GM23338 (cell line): ENCODE results near the gene GCN1. TPM values are rescaled to one million over a fixed set of nuclear protein-coding genes. Genes with fewer than 3 reads are reported as not detected.

Experiments
- ATAC-seq: fragments of 200-7000 bp; cut with Tn5 transposase; 3 replicates; pipeline ENCODE4 v1.9.1; 2020
- DNase-seq: peaks from one replicate; pipeline ENCODE4 v3.0.0-alpha.2; 2015; ENCODE audit warnings: low spot score
- H2AFZ ChIP-seq: fragments of 200-600 bp; sonication (generic); 2 replicates; pipeline ENCODE4 v1.8.0; 2016; ENCODE audit warnings: antibody characterized with exemption, mild to moderate bottlenecking, moderate library complexity
- H3F3A ChIP-seq: fragments of 200-600 bp; sonication (generic); replicated peaks from 2 replicates; pipeline ENCODE4 v1.8.0; 2017; ENCODE audit warnings: antibody characterized with exemption, mixed run types, low read depth
- H3K27ac ChIP-seq: fragments of 200-600 bp; sonication (generic); 2 replicates; pipeline ENCODE4 v1.6.1; 2016; ENCODE audit warnings: low read depth
- H3K27me3 ChIP-seq: fragments of 200-600 bp; sonication (generic); 2 replicates; pipeline ENCODE4 v1.8.0; 2016; ENCODE audit warnings: mild to moderate bottlenecking, mixed run types, moderate library complexity; ENCODE audit not compliant: insufficient read depth
- H3K36me3 ChIP-seq: fragments of 200-600 bp; sonication (generic); 2 replicates; pipeline ENCODE4 v1.8.0; 2016; ENCODE audit warnings: mild to moderate bottlenecking; ENCODE audit not compliant: insufficient read depth
- H3K4me1 ChIP-seq: fragments of 200-600 bp; sonication (generic); 2 replicates; pipeline ENCODE4 v1.8.0; 2016; ENCODE audit warnings: mild to moderate bottlenecking, moderate library complexity; ENCODE audit not compliant: insufficient read depth
- H3K4me2 ChIP-seq: fragments of 200-600 bp; sonication (generic); 2 replicates; pipeline ENCODE4 v1.7.1; 2017; ENCODE audit warnings: mixed run types
- H3K4me3 ChIP-seq: fragments of 200-600 bp; sonication (generic); 2 replicates; pipeline ENCODE4 v1.6.1; 2016; ENCODE audit warnings: mixed run types
- H3K79me2 ChIP-seq: fragments of 200-600 bp; sonication (generic); replicated peaks from 2 replicates; pipeline ENCODE4 v1.8.0; 2017; ENCODE audit warnings: mild to moderate bottlenecking; ENCODE audit not compliant: insufficient read depth
- H3K9me2 ChIP-seq: fragments of 200-600 bp; sonication (generic); 2 replicates; pipeline ENCODE4 v1.8.0; 2017; ENCODE audit not compliant: insufficient read depth
- H4K20me1 ChIP-seq: fragments of 200-600 bp; sonication (generic); replicated peaks from 2 replicates; pipeline ENCODE4 v1.8.0; 2017; ENCODE audit warnings: mild to moderate bottlenecking; ENCODE audit not compliant: insufficient read depth
- H3K27ac Mint-ChIP-seq: 2 replicates; pipeline ENCODE4 v1.8.0; 2020; ENCODE audit warnings: inconsistent platforms, mild to moderate bottlenecking, moderate library complexity, mixed read lengths
- H3K27me3 Mint-ChIP-seq: 3 replicates; pipeline ENCODE4 v1.8.0; 2022; ENCODE audit warnings: low read depth, mild to moderate bottlenecking, moderate library complexity, mixed read lengths, inconsistent platforms; ENCODE audit not compliant: insufficient read depth, poor library complexity
- H3K36me3 Mint-ChIP-seq: 3 replicates; pipeline ENCODE4 v1.8.0; 2021; ENCODE audit warnings: low read depth, mild to moderate bottlenecking, inconsistent platforms, moderate library complexity, mixed read lengths
- H3K4me1 Mint-ChIP-seq: 3 replicates; pipeline ENCODE4 v1.8.0; 2020; ENCODE audit warnings: mild to moderate bottlenecking, inconsistent platforms, mixed read lengths
- H3K4me3 Mint-ChIP-seq: 3 replicates; pipeline ENCODE4 v1.8.0; 2021; ENCODE audit warnings: moderate library complexity, mild to moderate bottlenecking, inconsistent platforms, mixed read lengths
- H3K9me3 Mint-ChIP-seq: 3 replicates; pipeline ENCODE4 v1.8.0; 2020; ENCODE audit warnings: moderate library complexity, mild to moderate bottlenecking, inconsistent platforms, mixed read lengths
- CREB1 ChIP-seq: fragments of 250-450 bp; sonication (Bioruptor Pico); IDR thresholded peaks from 2 replicates; pipeline ENCODE4 v1.5.0; 2020; ENCODE audit warnings: low read depth, mild to moderate bottlenecking, moderate library complexity
- EZH2phosphoT487 ChIP-seq: fragments of 200-600 bp; sonication (generic); IDR thresholded peaks from one replicate; pipeline ENCODE4 v1.8.1; 2018; ENCODE audit warnings: antibody characterized with exemption; ENCODE audit not compliant: unreplicated experiment
- POLR2AphosphoS5 ChIP-seq: IDR thresholded peaks from 2 replicates; pipeline ENCODE4 v1.6.1; 2016; ENCODE audit warnings: antibody characterized with exemption, low read depth
- STAT1 ChIP-seq: IDR thresholded peaks from one replicate; pipeline ENCODE4 v1.6.1; 2016; ENCODE audit warnings: antibody characterized with exemption; ENCODE audit not compliant: unreplicated experiment
- ZNF114 ChIP-seq: fragments of 250-450 bp; sonication (Bioruptor Pico); IDR thresholded peaks from 2 replicates; pipeline ENCODE4 v1.5.0; 2020; ENCODE audit warnings: mild to moderate bottlenecking, moderate library complexity
- polyA plus RNA-seq: library from polyadenylated mRNA; unstranded; fragments of >200 nt; fragmentation: Nextera tagmentation; extraction: Ambion mirVana; gene quantifications from 2 replicates; pipeline ENCODE4 v1.2.1, GENCODE V29; 2016
- total RNA-seq: library from RNA; depleted of rRNA; stranded (reverse); fragments of >200 nt; shearing (Covaris generic); gene quantifications from 2 replicates; pipeline ENCODE4 v1.2.3, GENCODE V29; 2014
- TF ChIP-seq, protein P1 (sequence below), 2 experiments: fragments of 200-600 bp in 1 of 2; sonication (generic) in 1 of 2; conservative IDR thresholded peaks; 2 replicates each; pipeline versions ENCODE4 v1.5.1 to v1.6.1; 2016 to 2017; ENCODE audit warnings: antibody characterized with exemption in 2 of 2, low read depth in 2 of 2, mild to moderate bottlenecking in 2 of 2, moderate library complexity in 1 of 2
- TF ChIP-seq, protein P2 (sequence below): IDR thresholded peaks from one replicate; pipeline ENCODE4 v1.6.1; 2018; ENCODE audit warnings: antibody characterized with exemption; ENCODE audit not compliant: unreplicated experiment
- TF ChIP-seq, protein P3 (sequence below): IDR thresholded peaks from 2 replicates; pipeline ENCODE4 v1.6.1; 2016; ENCODE audit warnings: antibody characterized with exemption
- TF ChIP-seq, protein P4 (sequence below): fragments of 250-450 bp; sonication (Bioruptor Pico); IDR thresholded peaks from 2 replicates; pipeline ENCODE4 v1.5.0; 2020; ENCODE audit warnings: mild to moderate bottlenecking, moderate library complexity

GCN1 gene
- total and polyA plus RNA-seq, 2 experiments from 2014 or later = 18.0 to 177 TPM

DNA sequence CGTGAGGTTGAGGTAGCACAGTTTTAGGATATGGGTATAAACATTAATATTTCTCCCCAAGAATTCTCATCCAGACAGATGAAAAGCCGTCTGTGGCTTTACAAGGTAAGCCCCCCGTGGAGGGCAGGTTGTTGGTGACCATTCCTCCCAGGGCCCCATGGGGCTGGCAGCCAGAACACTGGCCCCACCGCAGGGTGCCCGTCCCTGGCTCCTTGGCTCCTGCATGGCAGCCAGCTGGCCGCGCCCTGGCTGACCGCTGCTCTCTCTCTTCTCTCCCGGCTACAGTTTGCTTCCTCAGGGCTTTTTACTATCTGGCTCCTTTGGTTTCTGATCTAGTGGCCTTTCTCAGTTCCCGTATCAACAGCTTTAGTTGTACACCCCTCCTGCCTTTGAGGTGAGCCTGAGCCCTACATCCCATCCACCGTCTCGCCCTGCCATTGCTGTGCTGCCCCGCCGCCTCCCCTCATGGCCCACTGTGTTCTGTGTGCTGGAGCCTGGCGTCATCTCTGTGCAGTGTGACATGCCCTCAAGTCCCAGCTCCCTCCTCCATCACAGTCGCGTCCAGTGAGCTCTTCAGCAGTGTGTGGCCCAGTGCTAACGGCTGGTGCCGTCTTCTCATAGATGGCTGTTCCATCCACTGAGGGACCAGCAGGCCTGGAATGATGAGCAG lies 103.8 kb downstream of the GCN1 start:
- Histone ChIP-seq H3K4me2 (no peak overlapping the region), H3K4me3 (no peak overlapping the region), H3K4me1 (peaks cover 44% of the 10 kb centered on the region), H3F3A (peaks cover 28% of the 10 kb centered on the region), H4K20me1 (no peaks in the 10 kb centered on the region), H3K36me3 (no peaks in the 10 kb centered on the region), H2AFZ (no peak overlapping the region), H3K27me3 (no peaks in the 10 kb centered on the region), H3K79me2 (no peaks in the 10 kb centered on the region), H3K27ac (no peak overlapping the region), H3K9me2 (no peaks in the 10 kb centered on the region)
- peaks cover 19% of the 10 kb centered on the region for H3K36me3 Mint-ChIP-seq
- H3K27me3 Mint-ChIP-seq = peaks cover 19% of the 10 kb centered on the region
- H3K9me3 Mint-ChIP-seq = no peaks in the 10 kb centered on the region; the same call in 2 of the 3 replicates
- DNase-seq (no peak), ATAC-seq (no peak)
- TF ChIP-seq EZH2phosphoT487 (no peak), POLR2AphosphoS5 (no peak), CREB1 (no peak), STAT1 (no peak), ZNF114 (no peak)
- TF ChIP-seq, protein P1, sequence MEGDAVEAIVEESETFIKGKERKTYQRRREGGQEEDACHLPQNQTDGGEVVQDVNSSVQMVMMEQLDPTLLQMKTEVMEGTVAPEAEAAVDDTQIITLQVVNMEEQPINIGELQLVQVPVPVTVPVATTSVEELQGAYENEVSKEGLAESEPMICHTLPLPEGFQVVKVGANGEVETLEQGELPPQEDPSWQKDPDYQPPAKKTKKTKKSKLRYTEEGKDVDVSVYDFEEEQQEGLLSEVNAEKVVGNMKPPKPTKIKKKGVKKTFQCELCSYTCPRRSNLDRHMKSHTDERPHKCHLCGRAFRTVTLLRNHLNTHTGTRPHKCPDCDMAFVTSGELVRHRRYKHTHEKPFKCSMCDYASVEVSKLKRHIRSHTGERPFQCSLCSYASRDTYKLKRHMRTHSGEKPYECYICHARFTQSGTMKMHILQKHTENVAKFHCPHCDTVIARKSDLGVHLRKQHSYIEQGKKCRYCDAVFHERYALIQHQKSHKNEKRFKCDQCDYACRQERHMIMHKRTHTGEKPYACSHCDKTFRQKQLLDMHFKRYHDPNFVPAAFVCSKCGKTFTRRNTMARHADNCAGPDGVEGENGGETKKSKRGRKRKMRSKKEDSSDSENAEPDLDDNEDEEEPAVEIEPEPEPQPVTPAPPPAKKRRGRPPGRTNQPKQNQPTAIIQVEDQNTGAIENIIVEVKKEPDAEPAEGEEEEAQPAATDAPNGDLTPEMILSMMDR (conservative IDR thresholded peaks at IDR 0.05; ENCODE audit: low read depth in 2 of 2) = no peak
- TF ChIP-seq, protein P2, sequence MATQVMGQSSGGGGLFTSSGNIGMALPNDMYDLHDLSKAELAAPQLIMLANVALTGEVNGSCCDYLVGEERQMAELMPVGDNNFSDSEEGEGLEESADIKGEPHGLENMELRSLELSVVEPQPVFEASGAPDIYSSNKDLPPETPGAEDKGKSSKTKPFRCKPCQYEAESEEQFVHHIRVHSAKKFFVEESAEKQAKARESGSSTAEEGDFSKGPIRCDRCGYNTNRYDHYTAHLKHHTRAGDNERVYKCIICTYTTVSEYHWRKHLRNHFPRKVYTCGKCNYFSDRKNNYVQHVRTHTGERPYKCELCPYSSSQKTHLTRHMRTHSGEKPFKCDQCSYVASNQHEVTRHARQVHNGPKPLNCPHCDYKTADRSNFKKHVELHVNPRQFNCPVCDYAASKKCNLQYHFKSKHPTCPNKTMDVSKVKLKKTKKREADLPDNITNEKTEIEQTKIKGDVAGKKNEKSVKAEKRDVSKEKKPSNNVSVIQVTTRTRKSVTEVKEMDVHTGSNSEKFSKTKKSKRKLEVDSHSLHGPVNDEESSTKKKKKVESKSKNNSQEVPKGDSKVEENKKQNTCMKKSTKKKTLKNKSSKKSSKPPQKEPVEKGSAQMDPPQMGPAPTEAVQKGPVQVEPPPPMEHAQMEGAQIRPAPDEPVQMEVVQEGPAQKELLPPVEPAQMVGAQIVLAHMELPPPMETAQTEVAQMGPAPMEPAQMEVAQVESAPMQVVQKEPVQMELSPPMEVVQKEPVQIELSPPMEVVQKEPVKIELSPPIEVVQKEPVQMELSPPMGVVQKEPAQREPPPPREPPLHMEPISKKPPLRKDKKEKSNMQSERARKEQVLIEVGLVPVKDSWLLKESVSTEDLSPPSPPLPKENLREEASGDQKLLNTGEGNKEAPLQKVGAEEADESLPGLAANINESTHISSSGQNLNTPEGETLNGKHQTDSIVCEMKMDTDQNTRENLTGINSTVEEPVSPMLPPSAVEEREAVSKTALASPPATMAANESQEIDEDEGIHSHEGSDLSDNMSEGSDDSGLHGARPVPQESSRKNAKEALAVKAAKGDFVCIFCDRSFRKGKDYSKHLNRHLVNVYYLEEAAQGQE = no peak
- TF ChIP-seq, protein P3, sequence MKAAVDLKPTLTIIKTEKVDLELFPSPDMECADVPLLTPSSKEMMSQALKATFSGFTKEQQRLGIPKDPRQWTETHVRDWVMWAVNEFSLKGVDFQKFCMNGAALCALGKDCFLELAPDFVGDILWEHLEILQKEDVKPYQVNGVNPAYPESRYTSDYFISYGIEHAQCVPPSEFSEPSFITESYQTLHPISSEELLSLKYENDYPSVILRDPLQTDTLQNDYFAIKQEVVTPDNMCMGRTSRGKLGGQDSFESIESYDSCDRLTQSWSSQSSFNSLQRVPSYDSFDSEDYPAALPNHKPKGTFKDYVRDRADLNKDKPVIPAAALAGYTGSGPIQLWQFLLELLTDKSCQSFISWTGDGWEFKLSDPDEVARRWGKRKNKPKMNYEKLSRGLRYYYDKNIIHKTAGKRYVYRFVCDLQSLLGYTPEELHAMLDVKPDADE = no peak
- TF ChIP-seq, protein P4, sequence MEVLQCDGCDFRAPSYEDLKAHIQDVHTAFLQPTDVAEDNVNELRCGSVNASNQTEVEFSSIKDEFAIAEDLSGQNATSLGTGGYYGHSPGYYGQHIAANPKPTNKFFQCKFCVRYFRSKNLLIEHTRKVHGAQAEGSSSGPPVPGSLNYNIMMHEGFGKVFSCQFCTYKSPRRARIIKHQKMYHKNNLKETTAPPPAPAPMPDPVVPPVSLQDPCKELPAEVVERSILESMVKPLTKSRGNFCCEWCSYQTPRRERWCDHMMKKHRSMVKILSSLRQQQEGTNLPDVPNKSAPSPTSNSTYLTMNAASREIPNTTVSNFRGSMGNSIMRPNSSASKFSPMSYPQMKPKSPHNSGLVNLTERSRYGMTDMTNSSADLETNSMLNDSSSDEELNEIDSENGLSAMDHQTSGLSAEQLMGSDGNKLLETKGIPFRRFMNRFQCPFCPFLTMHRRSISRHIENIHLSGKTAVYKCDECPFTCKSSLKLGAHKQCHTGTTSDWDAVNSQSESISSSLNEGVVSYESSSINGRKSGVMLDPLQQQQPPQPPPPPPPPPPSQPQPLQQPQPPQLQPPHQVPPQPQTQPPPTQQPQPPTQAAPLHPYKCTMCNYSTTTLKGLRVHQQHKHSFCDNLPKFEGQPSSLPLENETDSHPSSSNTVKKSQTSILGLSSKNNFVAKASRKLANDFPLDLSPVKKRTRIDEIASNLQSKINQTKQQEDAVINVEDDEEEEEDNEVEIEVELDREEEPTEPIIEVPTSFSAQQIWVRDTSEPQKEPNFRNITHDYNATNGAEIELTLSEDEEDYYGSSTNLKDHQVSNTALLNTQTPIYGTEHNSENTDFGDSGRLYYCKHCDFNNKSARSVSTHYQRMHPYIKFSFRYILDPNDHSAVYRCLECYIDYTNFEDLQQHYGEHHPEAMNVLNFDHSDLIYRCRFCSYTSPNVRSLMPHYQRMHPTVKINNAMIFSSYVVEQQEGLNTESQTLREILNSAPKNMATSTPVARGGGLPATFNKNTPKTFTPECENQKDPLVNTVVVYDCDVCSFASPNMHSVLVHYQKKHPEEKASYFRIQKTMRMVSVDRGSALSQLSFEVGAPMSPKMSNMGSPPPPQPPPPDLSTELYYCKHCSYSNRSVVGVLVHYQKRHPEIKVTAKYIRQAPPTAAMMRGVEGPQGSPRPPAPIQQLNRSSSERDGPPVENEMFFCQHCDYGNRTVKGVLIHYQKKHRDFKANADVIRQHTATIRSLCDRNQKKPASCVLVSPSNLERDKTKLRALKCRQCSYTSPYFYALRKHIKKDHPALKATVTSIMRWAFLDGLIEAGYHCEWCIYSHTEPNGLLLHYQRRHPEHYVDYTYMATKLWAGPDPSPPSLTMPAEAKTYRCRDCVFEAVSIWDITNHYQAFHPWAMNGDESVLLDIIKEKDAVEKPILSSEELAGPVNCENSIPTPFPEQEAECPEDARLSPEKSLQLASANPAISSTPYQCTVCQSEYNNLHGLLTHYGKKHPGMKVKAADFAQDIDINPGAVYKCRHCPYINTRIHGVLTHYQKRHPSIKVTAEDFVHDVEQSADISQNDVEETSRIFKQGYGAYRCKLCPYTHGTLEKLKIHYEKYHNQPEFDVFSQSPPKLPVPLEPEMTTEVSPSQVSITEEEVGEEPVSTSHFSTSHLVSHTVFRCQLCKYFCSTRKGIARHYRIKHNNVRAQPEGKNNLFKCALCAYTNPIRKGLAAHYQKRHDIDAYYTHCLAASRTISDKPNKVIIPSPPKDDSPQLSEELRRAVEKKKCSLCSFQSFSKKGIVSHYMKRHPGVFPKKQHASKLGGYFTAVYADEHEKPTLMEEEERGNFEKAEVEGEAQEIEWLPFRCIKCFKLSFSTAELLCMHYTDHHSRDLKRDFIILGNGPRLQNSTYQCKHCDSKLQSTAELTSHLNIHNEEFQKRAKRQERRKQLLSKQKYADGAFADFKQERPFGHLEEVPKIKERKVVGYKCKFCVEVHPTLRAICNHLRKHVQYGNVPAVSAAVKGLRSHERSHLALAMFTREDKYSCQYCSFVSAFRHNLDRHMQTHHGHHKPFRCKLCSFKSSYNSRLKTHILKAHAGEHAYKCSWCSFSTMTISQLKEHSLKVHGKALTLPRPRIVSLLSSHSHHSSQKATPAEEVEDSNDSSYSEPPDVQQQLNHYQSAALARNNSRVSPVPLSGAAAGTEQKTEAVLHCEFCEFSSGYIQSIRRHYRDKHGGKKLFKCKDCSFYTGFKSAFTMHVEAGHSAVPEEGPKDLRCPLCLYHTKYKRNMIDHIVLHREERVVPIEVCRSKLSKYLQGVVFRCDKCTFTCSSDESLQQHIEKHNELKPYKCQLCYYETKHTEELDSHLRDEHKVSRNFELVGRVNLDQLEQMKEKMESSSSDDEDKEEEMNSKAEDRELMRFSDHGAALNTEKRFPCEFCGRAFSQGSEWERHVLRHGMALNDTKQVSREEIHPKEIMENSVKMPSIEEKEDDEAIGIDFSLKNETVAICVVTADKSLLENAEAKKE (CRISPR knock-in tag) = no peak
- H3K27ac Mint-ChIP-seq = peak overlapping the region; percentile 43
- H3K4me1 Mint-ChIP-seq = peaks cover 72% of the 10 kb centered on the region
- H3K4me3 Mint-ChIP-seq = no peak overlapping the region
